OCI-LY7 (cell line): Measurements from ENCODE around the gene CTCF. TPM values are rescaled to one million over a fixed set of nuclear protein-coding genes. Genes with fewer than 3 reads are reported as not detected.

Experiments used
- BruUV-seq: library from RNA; stranded (reverse); fragments of 400-500 nt; replicated peaks from 2 replicates; lab custom pipeline; 2021; lab: Mats Ljungman, UMichigan
- CTCF ChIA-PET: fragments of 300-600 bp; sonication (Branson Sonifier 250); formaldehyde crosslinking; loops from one replicate; lab custom pipeline; 2022; ENCODE audit warnings: antibody characterized with exemption; ENCODE audit not compliant: unreplicated experiment; lab: Charles Lee
- POLR2A ChIA-PET: fragments of 300-600 bp; sonication (Branson Sonifier 250); formaldehyde crosslinking; loops from one replicate; lab custom pipeline; 2022; ENCODE audit warnings: antibody characterized with exemption; lab: Charles Lee
- DNase-seq: peaks from one replicate; pipeline ENCODE4 v3.0.0-alpha.2; 2015; ENCODE audit warnings: low spot score
- H2AFZ ChIP-seq: fragments of 200-600 bp; sonication (generic), shearing (Covaris generic); 2 replicates; pipeline ENCODE4 v1.6.1; 2014; ENCODE audit warnings: mild to moderate bottlenecking, antibody characterized with exemption, low read length, moderate library complexity
- H3K27ac ChIP-seq: fragments of 200-600 bp; sonication (generic); 2 replicates; pipeline ENCODE4 v1.5.1; 2014; ENCODE audit warnings: mixed run types, low read depth, mild to moderate bottlenecking, moderate library complexity, low read length, inconsistent platforms; ENCODE audit not compliant: poor library complexity, severe bottlenecking
- H3K36me3 ChIP-seq: fragments of 200-600 bp; sonication (generic); 2 replicates; pipeline ENCODE4 v1.6.1; 2014; ENCODE audit warnings: mild to moderate bottlenecking, antibody characterized with exemption, low read length, moderate library complexity, mixed read lengths; ENCODE audit not compliant: insufficient read depth
- H3K4me1 ChIP-seq: fragments of 200-600 bp; sonication (generic); 2 replicates; pipeline ENCODE4 v1.5.1; 2014; ENCODE audit warnings: mild to moderate bottlenecking, low read length; ENCODE audit not compliant: insufficient read depth, poor library complexity, severe bottlenecking
- H3K4me2 ChIP-seq: fragments of 200-600 bp; sonication (generic); 2 replicates; pipeline ENCODE4 v1.6.1; 2014; ENCODE audit warnings: mild to moderate bottlenecking, low read length
- H3K4me3 ChIP-seq: fragments of 200-600 bp; sonication (generic); 2 replicates; pipeline ENCODE4 v1.5.1; 2014; ENCODE audit warnings: mild to moderate bottlenecking, low read depth, low read length; ENCODE audit not compliant: poor library complexity, severe bottlenecking
- H3K79me2 ChIP-seq: fragments of 200-600 bp; sonication (generic); 2 replicates; pipeline ENCODE4 v1.6.1; 2016; ENCODE audit warnings: low read depth, mild to moderate bottlenecking, low read length, moderate library complexity, mixed read lengths; ENCODE audit not compliant: insufficient read depth
- H3K9me2 ChIP-seq: fragments of 200-600 bp; sonication (generic); 2 replicates; pipeline ENCODE4 v1.6.1; 2016; ENCODE audit warnings: mild to moderate bottlenecking, low read length, mixed read lengths; ENCODE audit not compliant: insufficient read depth
- H3K9me3 ChIP-seq: fragments of 200-600 bp; sonication (generic); 2 replicates; pipeline ENCODE4 v1.6.1; 2014; ENCODE audit warnings: mild to moderate bottlenecking, mixed run types, low read length, mixed read lengths
- H4K20me1 ChIP-seq: fragments of 200-600 bp; sonication (generic); 2 replicates; pipeline ENCODE4 v1.6.1; 2014; ENCODE audit warnings: mild to moderate bottlenecking, antibody characterized with exemption, low read length, moderate library complexity, mixed read lengths; ENCODE audit not compliant: insufficient read depth
- EZH2phosphoT487 ChIP-seq: fragments of 200-600 bp; sonication (generic); IDR thresholded peaks from 2 replicates; pipeline ENCODE4 v1.6.1; 2018; ENCODE audit warnings: low read depth, borderline replicate concordance, mild to moderate bottlenecking, mixed run types, antibody characterized with exemption, low read length, moderate library complexity, mixed read lengths
- intact Hi-C: fragments of 100-400 bp; cut with micrococcal nuclease; formaldehyde crosslinking; loops from one replicate; pipeline ENCODE4 v1.10.0; 2022; ENCODE audit not compliant: unreplicated experiment
- total RNA-seq, 2 experiments: library from RNA; depleted of rRNA in 1 of 2; stranded (reverse); fragments of >200 nt in 1 of 2; shearing (Covaris generic) in 1 of 2; gene quantifications; 2 replicates each; pipeline ENCODE4 v1.2.3, GENCODE V29; 2014 to 2022
- TF ChIP-seq, protein P1 (sequence below): fragments of 200-600 bp; sonication (generic); conservative IDR thresholded peaks from 2 replicates; pipeline ENCODE4 v1.5.1; 2014; ENCODE audit warnings: mild to moderate bottlenecking, antibody characterized with exemption, low read length, moderate library complexity, mixed read lengths

Gene CTCF
- total RNA-seq, 2 experiments from 2014 or later: 70.6 to 83.5 TPM

DNA sequence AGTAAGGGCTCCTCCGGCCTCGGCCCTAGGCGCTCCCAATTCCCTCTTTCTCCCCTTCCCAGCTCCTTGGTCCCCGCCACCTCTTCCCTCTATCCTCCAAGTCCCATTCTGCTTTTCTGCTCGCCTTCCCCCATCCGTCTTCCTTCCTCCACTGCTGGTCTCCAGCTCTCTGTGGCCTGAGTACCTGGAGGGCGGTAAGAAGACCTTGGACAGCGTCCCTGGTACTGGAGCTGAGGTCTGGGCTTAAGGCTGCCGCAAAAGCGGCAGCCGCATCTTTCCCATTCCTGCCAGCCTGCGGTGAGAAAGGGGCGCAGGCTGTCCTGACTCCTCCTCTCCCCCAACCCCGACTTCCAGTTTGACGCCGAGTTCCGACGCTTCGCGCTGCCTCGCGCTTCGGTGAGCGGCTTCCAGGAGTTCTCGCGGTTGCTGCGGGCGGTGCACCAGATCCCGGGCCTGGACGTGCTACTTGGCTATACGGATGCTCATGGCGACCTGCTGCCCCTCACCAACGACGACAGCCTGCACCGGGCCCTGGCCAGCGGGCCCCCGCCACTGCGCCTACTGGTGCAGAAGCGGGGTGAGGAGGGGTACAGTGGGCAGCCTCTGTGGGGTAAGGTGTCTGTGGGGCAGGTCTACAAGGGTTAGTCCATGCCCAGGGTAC is 98.9 kb downstream of the CTCF start:
- Histone ChIP-seq H4K20me1 (0 out of 2 replicates have a peak, but pooled peaks cover 7% of the 10 kb centered on the region), H3K9me3 (no peaks in the 10 kb centered on the region), H3K4me2 (peak overlapping the region; percentile 69), H3K36me3 (peaks cover 36% of the 10 kb centered on the region), H3K79me2 (peaks cover 13% of the 10 kb centered on the region; the same call in 1 of the 2 replicates), H3K4me3 (peak overlapping the region; percentile 83), H2AFZ (0 out of 2 replicates have a peak overlapping the region, but pooled peaks have one; percentile 20), H3K27ac (peak overlapping the region; percentile 24), H3K9me2 (no peaks in the 10 kb centered on the region), H3K4me1 (peaks cover 22% of the 10 kb centered on the region)
- POLR2A ChIA-PET: interaction anchor here (0.7 to 2.1 kb wide), 3 partner anchors 102 to 173 kb away, joined by 3 to 5 read pairs (median 4); no protein-coding TSS in a partner anchor
- no TSS peak for BruUV-seq
- TF ChIP-seq EZH2phosphoT487: no peak
- TF ChIP-seq, protein P1, sequence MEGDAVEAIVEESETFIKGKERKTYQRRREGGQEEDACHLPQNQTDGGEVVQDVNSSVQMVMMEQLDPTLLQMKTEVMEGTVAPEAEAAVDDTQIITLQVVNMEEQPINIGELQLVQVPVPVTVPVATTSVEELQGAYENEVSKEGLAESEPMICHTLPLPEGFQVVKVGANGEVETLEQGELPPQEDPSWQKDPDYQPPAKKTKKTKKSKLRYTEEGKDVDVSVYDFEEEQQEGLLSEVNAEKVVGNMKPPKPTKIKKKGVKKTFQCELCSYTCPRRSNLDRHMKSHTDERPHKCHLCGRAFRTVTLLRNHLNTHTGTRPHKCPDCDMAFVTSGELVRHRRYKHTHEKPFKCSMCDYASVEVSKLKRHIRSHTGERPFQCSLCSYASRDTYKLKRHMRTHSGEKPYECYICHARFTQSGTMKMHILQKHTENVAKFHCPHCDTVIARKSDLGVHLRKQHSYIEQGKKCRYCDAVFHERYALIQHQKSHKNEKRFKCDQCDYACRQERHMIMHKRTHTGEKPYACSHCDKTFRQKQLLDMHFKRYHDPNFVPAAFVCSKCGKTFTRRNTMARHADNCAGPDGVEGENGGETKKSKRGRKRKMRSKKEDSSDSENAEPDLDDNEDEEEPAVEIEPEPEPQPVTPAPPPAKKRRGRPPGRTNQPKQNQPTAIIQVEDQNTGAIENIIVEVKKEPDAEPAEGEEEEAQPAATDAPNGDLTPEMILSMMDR: no peak
- CTCF ChIA-PET: interaction anchor here (1.0 to 2.0 kb wide), 2 partner anchors 16 to 414 kb away, joined by 4 to 6 read pairs; partner anchors contain the start of gene CARMIL2
- intact Hi-C loops: loop anchor here (2.0 kb wide), 2 partner anchors 172 to 180 kb away; partner anchors contain the start of gene ATP6V0D1
- no peak for DNase-seq

GRCh38 chr16:67661886-67662652 is 99.7 kb downstream of the CTCF start:
- TF ChIP-seq EZH2phosphoT487: no peak
- TF ChIP-seq, protein P1: no peak
- no peaks in the 10 kb centered on the region for H3K9me3 ChIP-seq
- no peak overlapping the region for H3K4me3 ChIP-seq
- peaks cover 27% of the 10 kb centered on the region for H3K4me1 ChIP-seq
- ChIA-PET POLR2A (no interaction called here), CTCF (interaction anchor here (0.6 kb wide), 1 partner anchor 594 kb away, joined by 3 read pairs; no protein-coding TSS in a partner anchor)
- H3K79me2 ChIP-seq: peaks cover 13% of the 10 kb centered on the region; the same call in 1 of the 2 replicates
- BruUV-seq: no TSS peak
- peaks cover 27% of the 10 kb centered on the region for H3K36me3 ChIP-seq
- H3K27ac ChIP-seq: no peak overlapping the region
- no peaks in the 10 kb centered on the region for H3K9me2 ChIP-seq
- H2AFZ ChIP-seq: no peak overlapping the region
- DNase-seq: no peak
- H4K20me1 ChIP-seq: 0 out of 2 replicates have a peak, but pooled peaks cover 7% of the 10 kb centered on the region
- H3K4me2 ChIP-seq: peak overlapping the region; percentile 69; the same call in 1 of the 2 replicates
- intact Hi-C loops: loop anchor here (2.0 kb wide), 2 partner anchors 173 to 181 kb away; partner anchors contain the start of gene ATP6V0D1
